CD14-positive monocyte (primary cell): ENCODE results near the gene F2RL3. TPM values are rescaled to one million over a fixed set of nuclear protein-coding genes. Genes with fewer than 3 reads are reported as not detected.
A peak's percentile ranks its signal among the peaks of the same experiment; 100 is the strongest.

Experiments
- DNase-seq, 3 donors: peaks; one replicate each; pipeline ENCODE4 v3.0.0-alpha.2; 2011 to 2022
- H2AFZ ChIP-seq: 2 replicates; pipeline ENCODE4 v1.6.0; 2012; ENCODE audit warnings: mild to moderate bottlenecking, low read depth, low read length, inconsistent platforms; ENCODE audit not compliant: insufficient read depth, poor library complexity, severe bottlenecking
- H3K27ac ChIP-seq, 2 donors: 1 replicate in 1 of 2; 2 replicates in 1 of 2; pipeline ENCODE4 v1.5.1; 2012 to 2013; ENCODE audit warnings: low read length in 2 of 2, control low read depth in 1 of 2, inconsistent platforms in 1 of 2, low read depth in 1 of 2, mild to moderate bottlenecking in 1 of 2
- H3K27me3 ChIP-seq, 2 donors: one replicate each; pipeline versions ENCODE4 v1.6.0 to v1.6.1; 2011 to 2013; ENCODE audit warnings: low read length in 2 of 2; ENCODE audit not compliant: control insufficient read depth in 2 of 2, insufficient read depth in 2 of 2
- H3K36me3 ChIP-seq, 2 donors: replicated peaks in 1 of 2; 1 replicate in 1 of 2; 2 replicates in 1 of 2; pipeline versions ENCODE4 v1.5.1 to v1.6.1; 2012 to 2013; ENCODE audit warnings: low read length in 2 of 2, control low read depth in 1 of 2, inconsistent platforms in 1 of 2, mild to moderate bottlenecking in 1 of 2; ENCODE audit not compliant: insufficient read depth in 2 of 2, control insufficient read depth in 1 of 2
- H3K4me1 ChIP-seq, 2 donors: 1 replicate in 1 of 2; 2 replicates in 1 of 2; pipeline versions ENCODE4 v1.5.1 to v1.6.1; 2012 to 2013; ENCODE audit warnings: low read length in 2 of 2, control low read depth in 1 of 2, inconsistent platforms in 1 of 2, mild to moderate bottlenecking in 1 of 2, moderate library complexity in 1 of 2; ENCODE audit not compliant: insufficient read depth in 2 of 2, control insufficient read depth in 1 of 2
- H3K4me2 ChIP-seq: replicated peaks from 2 replicates; pipeline ENCODE3; 2012; ENCODE audit warnings: low read length, moderate library complexity, mild to moderate bottlenecking; ENCODE audit not compliant: poor library complexity, severe bottlenecking; ENCODE audit errors: extremely low read depth
- H3K4me3 ChIP-seq, 3 experiments: fragments of 200-600 bp in 1 of 3; sonication (generic) in 1 of 3; replicated peaks in 1 of 3; 1 replicate in 2 of 3; 2 replicates in 1 of 3; pipeline ENCODE4 v1.5.1; 2011 to 2013; ENCODE audit warnings: low read length in 3 of 3, mild to moderate bottlenecking in 3 of 3, control low read depth in 2 of 3, low read depth in 2 of 3, inconsistent platforms in 1 of 3, moderate library complexity in 1 of 3
- H3K79me2 ChIP-seq: 2 replicates; pipeline ENCODE4 v1.6.0; 2012; ENCODE audit warnings: mild to moderate bottlenecking, control low read depth, inconsistent platforms, low read length, moderate library complexity; ENCODE audit not compliant: insufficient read depth
- H3K9ac ChIP-seq: 2 replicates; pipeline ENCODE4 v1.6.0; 2017; ENCODE audit warnings: low read length, mild to moderate bottlenecking; ENCODE audit not compliant: insufficient read depth, poor library complexity, severe bottlenecking
- H3K9me3 ChIP-seq, 2 donors: replicated peaks in 1 of 2; 1 replicate in 1 of 2; 2 replicates in 1 of 2; pipeline versions ENCODE4 v1.5.1 to v1.6.1; 2012 to 2013; ENCODE audit warnings: low read length in 2 of 2, control low read depth in 1 of 2; ENCODE audit not compliant: control insufficient read depth in 1 of 2, insufficient read depth in 1 of 2
- H4K20me1 ChIP-seq: 2 replicates; pipeline ENCODE4 v1.6.0; 2012; ENCODE audit warnings: mild to moderate bottlenecking, low read length, control low read depth, moderate library complexity; ENCODE audit not compliant: insufficient read depth
- H3K27ac Mint-ChIP-seq, 7 donors: one replicate each; pipeline ENCODE4 v1.8.0; 2020; ENCODE audit warnings: mild to moderate bottlenecking in 7 of 7, mixed read lengths in 7 of 7, moderate library complexity in 6 of 7, inconsistent platforms in 2 of 7
- H3K27me3 Mint-ChIP-seq, 3 donors: one replicate each; pipeline ENCODE4 v1.8.0; 2021 to 2022; ENCODE audit warnings: low read depth in 3 of 3, mild to moderate bottlenecking in 3 of 3, mixed read lengths in 3 of 3, moderate library complexity in 3 of 3, inconsistent platforms in 1 of 3
- H3K36me3 Mint-ChIP-seq, 2 donors: one replicate each; pipeline ENCODE4 v1.8.0; 2020; ENCODE audit warnings: mixed read lengths in 2 of 2, inconsistent platforms in 1 of 2, mild to moderate bottlenecking in 1 of 2
- H3K4me1 Mint-ChIP-seq: one replicate; pipeline ENCODE4 v1.8.0; 2020; ENCODE audit warnings: mild to moderate bottlenecking, mixed read lengths
- H3K4me3 Mint-ChIP-seq, 2 donors: one replicate each; pipeline ENCODE4 v1.8.0; 2020; ENCODE audit warnings: mild to moderate bottlenecking in 2 of 2, mixed read lengths in 2 of 2, moderate library complexity in 1 of 2
- H3K9me3 Mint-ChIP-seq, 7 donors: one replicate each; pipeline ENCODE4 v1.8.0; 2020 to 2022; ENCODE audit warnings: mixed read lengths in 7 of 7, mild to moderate bottlenecking in 6 of 7, moderate library complexity in 6 of 7, inconsistent platforms in 2 of 7
- CTCF ChIP-seq: fragments of 200-600 bp; IDR thresholded peaks from one replicate; pipeline ENCODE4 v1.8.0; 2022; ENCODE audit warnings: antibody characterized with exemption, mild to moderate bottlenecking
- WGBS: methylation state at CpG from one replicate; pipeline ENCODE4 v1.1.5; 2013; ENCODE audit warnings: missing lambda C conversion rate; ENCODE audit not compliant: insufficient coverage; 5-methylcytosine and 5-hydroxymethylcytosine counted together
- intact Hi-C, 2 donors: fragments of 100-400 bp; cut with micrococcal nuclease; formaldehyde crosslinking; loops; one replicate each; pipeline versions ENCODE4 v1.15.0 to v1.15.1; 2023
- polyA plus RNA-seq, 3 donors: library from polyadenylated mRNA; depleted of rRNA in 1 of 3; unstranded in 2 of 3; stranded (reverse) in 1 of 3; fragments of 300-500 nt in 2 of 3; fragments of >200 nt in 1 of 3; fragmentation: Illumina TruSeq in 2 of 3; gene quantifications; 1 replicate in 2 of 3; 2 replicates in 1 of 3; pipeline ENCODE4 v1.2.3, GENCODE V29; 2012 to 2021

Gene F2RL3
- polyA plus RNA-seq, 3 donors, result 0.05 TPM; not detected in 2

GRCh38 chr19:16860118-16860517 lies 28.7 kb upstream of the F2RL3 start:
- H2AFZ ChIP-seq, result no peak overlapping the region
- H3K4me3 ChIP-seq, result no peak overlapping the region
- peaks cover 20% of the 10 kb centered on the region for H3K4me1 Mint-ChIP-seq
- no peak for DNase-seq
- H3K27me3 ChIP-seq, result peaks cover 0 to 2% of the 10 kb centered on the region in 2 donors
- peaks cover 2 to 8% (median 3%) of the 10 kb centered on the region in 3 donors for H3K27me3 Mint-ChIP-seq
- peak overlapping the region in 1 of 2 donors; percentile 53 for H3K4me3 Mint-ChIP-seq
- no peaks in the 10 kb centered on the region for H3K79me2 ChIP-seq
- WGBS, result 96% methylated on average over 16 of the region's 20 CpGs
- intact Hi-C loops, result no loop called here
- TF ChIP-seq CTCF, result no peak
- H3K36me3 Mint-ChIP-seq, result peaks cover 69 to 90% of the 10 kb centered on the region in 2 donors
- no peak overlapping the region for H3K9ac ChIP-seq
- peaks cover 26% of the 10 kb centered on the region for H4K20me1 ChIP-seq
- peaks cover 0 to 5% (median 0%) of the 10 kb centered on the region in 7 donors for H3K9me3 Mint-ChIP-seq
- peaks cover 40 to 89% of the 10 kb centered on the region in 2 donors for H3K36me3 ChIP-seq
- H3K27ac ChIP-seq, result no peak overlapping the region
- H3K4me1 ChIP-seq, result peaks cover 17 to 20% of the 10 kb centered on the region in 2 donors
- H3K27ac Mint-ChIP-seq, result no peak overlapping the region
- no peaks in the 10 kb centered on the region for H3K9me3 ChIP-seq
- H3K4me2 ChIP-seq, result no peak overlapping the region

- Mint-ChIP-seq H3K27ac (no peak overlapping the region), H3K4me3 (peak overlapping the region in 1 of 2 donors; percentile 26), H3K9me3 (peaks cover 0 to 5% (median 0%) of the 10 kb centered on the region in 7 donors), H3K27me3 (peaks cover 2 to 8% (median 3%) of the 10 kb centered on the region in 3 donors), H3K36me3 (peaks cover 76 to 90% of the 10 kb centered on the region in 2 donors), H3K4me1 (peaks cover 20% of the 10 kb centered on the region)
- H2AFZ ChIP-seq, result no peak overlapping the region
- no peak overlapping the region for H3K4me2 ChIP-seq
- H3K36me3 ChIP-seq, result peaks cover 42 to 89% of the 10 kb centered on the region in 2 donors
- TF ChIP-seq CTCF, result no peak
- H3K27me3 ChIP-seq, result peaks cover 0 to 2% of the 10 kb centered on the region in 2 donors
- H3K4me1 ChIP-seq, result peaks cover 17 to 20% of the 10 kb centered on the region in 2 donors
- H3K79me2 ChIP-seq, result no peaks in the 10 kb centered on the region
- H3K4me3 ChIP-seq, result no peak overlapping the region
- H3K9ac ChIP-seq, result no peak overlapping the region
- no peak for DNase-seq
- 100% methylated on average over 3 of the region's 3 CpGs for WGBS
- no peak overlapping the region for H3K27ac ChIP-seq
- intact Hi-C loops, result no loop called here
- no peaks in the 10 kb centered on the region for H3K9me3 ChIP-seq
- peaks cover 26% of the 10 kb centered on the region for H4K20me1 ChIP-seq
These were observed 27.8 kb upstream of the F2RL3 start for GRCh38 chr19:16861011-16861410.
